MM.1S (cell line): Measurements from ENCODE around the gene STC2.

ENCODE experiments used
- DNase-seq: peaks from one replicate; pipeline ENCODE4 v3.0.0-alpha.2; 2015
- H2AFZ ChIP-seq: fragments of 300-600 bp; sonication (generic); 2 replicates; pipeline ENCODE4 v1.6.0; 2016; ENCODE audit warnings: antibody characterized with exemption, low read length
- H3F3A ChIP-seq: fragments of 300-600 bp; sonication (generic); 2 replicates; pipeline ENCODE4 v1.6.1; 2016; ENCODE audit warnings: mild to moderate bottlenecking, antibody characterized with exemption, low read length, moderate library complexity, mixed read lengths; ENCODE audit not compliant: insufficient read depth
- H3K27ac ChIP-seq: fragments of 300-600 bp; sonication (generic); 2 replicates; pipeline ENCODE4 v1.5.1; 2016; ENCODE audit warnings: mild to moderate bottlenecking, low read length
- H3K27me3 ChIP-seq: fragments of 300-600 bp; sonication (generic); replicated peaks from 2 replicates; pipeline ENCODE4 v1.6.0; 2016; ENCODE audit warnings: low read length; ENCODE audit not compliant: insufficient read depth
- H3K36me3 ChIP-seq: fragments of 300-600 bp; sonication (generic); replicated peaks from 2 replicates; pipeline ENCODE4 v1.6.1; 2016; ENCODE audit warnings: mild to moderate bottlenecking, low read length, mixed read lengths; ENCODE audit not compliant: insufficient read depth
- H3K4me1 ChIP-seq: fragments of 300-600 bp; sonication (generic); 2 replicates; pipeline ENCODE4 v1.6.1; 2016; ENCODE audit warnings: low read length, mixed read lengths
- H3K4me2 ChIP-seq: fragments of 300-600 bp; sonication (generic); 2 replicates; pipeline ENCODE4 v1.6.0; 2016; ENCODE audit warnings: low read depth, low read length
- H3K4me3 ChIP-seq: fragments of 300-600 bp; sonication (generic); 2 replicates; pipeline ENCODE4 v1.5.1; 2016; ENCODE audit warnings: low read length, mixed read lengths
- H3K79me2 ChIP-seq: fragments of 300-600 bp; sonication (generic); 2 replicates; pipeline ENCODE4 v1.6.1; 2016; ENCODE audit warnings: mixed run types, low read length, mixed read lengths
- H3K9ac ChIP-seq: fragments of 300-600 bp; sonication (generic); 2 replicates; pipeline ENCODE4 v1.6.1; 2016; ENCODE audit warnings: low read length, mixed read lengths
- H3K9me2 ChIP-seq: fragments of 300-600 bp; sonication (generic); replicated peaks from 2 replicates; pipeline ENCODE4 v1.6.1; 2016; ENCODE audit warnings: mild to moderate bottlenecking, low read length, mixed read lengths; ENCODE audit not compliant: insufficient read depth
- H3K9me3 ChIP-seq: fragments of 300-600 bp; sonication (generic); replicated peaks from 2 replicates; pipeline ENCODE4 v1.6.1; 2016; ENCODE audit warnings: mild to moderate bottlenecking, low read length, mixed read lengths; ENCODE audit not compliant: insufficient read depth
- H4K20me1 ChIP-seq: fragments of 300-600 bp; sonication (generic); 2 replicates; pipeline ENCODE4 v1.6.1; 2016; ENCODE audit warnings: mild to moderate bottlenecking, low read length, moderate library complexity, mixed read lengths; ENCODE audit not compliant: insufficient read depth
- CTCF ChIP-seq: fragments of 300-600 bp; sonication (generic); IDR thresholded peaks from 2 replicates; pipeline ENCODE4 v1.5.1; 2016; ENCODE audit warnings: antibody characterized with exemption, low read length, mixed read lengths
- EZH2 ChIP-seq: fragments of 300-600 bp; sonication (generic); optimal IDR thresholded peaks from 2 replicates; pipeline ENCODE3; 2017; ENCODE audit warnings: low read depth, mild to moderate bottlenecking, antibody characterized with exemption, low read length, mixed read lengths
- EZH2phosphoT487 ChIP-seq: fragments of 300-600 bp; sonication (generic); IDR thresholded peaks from 2 replicates; pipeline ENCODE4 v1.6.1; 2018; ENCODE audit warnings: antibody characterized with exemption, low read length

The STC2 gene

GRCh38 chr5:173330338-173331206 is 2.4 kb upstream of the STC2 start:
- H3F3A ChIP-seq: no peaks in the 10 kb centered on the region
- TF ChIP-seq CTCF (no peak), EZH2phosphoT487 (no peak), EZH2 (no peak)
- no peak overlapping the region for H3K9ac ChIP-seq
- no peak overlapping the region for H3K27ac ChIP-seq
- H3K4me1 ChIP-seq: no peaks in the 10 kb centered on the region
- no peak for DNase-seq
- no peaks in the 10 kb centered on the region for H3K36me3 ChIP-seq
- H3K9me3 ChIP-seq: no peaks in the 10 kb centered on the region
- H3K4me2 ChIP-seq: no peak overlapping the region
- no peak overlapping the region for H3K4me3 ChIP-seq
- H4K20me1 ChIP-seq: no peaks in the 10 kb centered on the region
- no peaks in the 10 kb centered on the region for H3K79me2 ChIP-seq
- H3K9me2 ChIP-seq: no peaks in the 10 kb centered on the region
- peaks cover 38% of the 10 kb centered on the region for H3K27me3 ChIP-seq
- H2AFZ ChIP-seq: no peak overlapping the region

- DNase-seq: no peak
- TF ChIP-seq EZH2: no peak
- Histone ChIP-seq H2AFZ (no peak overlapping the region), H3K9ac (no peak overlapping the region), H3K9me3 (no peaks in the 10 kb centered on the region), H3K36me3 (no peaks in the 10 kb centered on the region), H3K27me3 (peaks cover 47% of the 10 kb centered on the region), H3K9me2 (no peaks in the 10 kb centered on the region), H3K4me3 (no peak overlapping the region; the same call in 1 of the 2 replicates), H3K27ac (no peak overlapping the region), H3K4me1 (0 out of 2 replicates have a peak, but pooled peaks cover 2% of the 10 kb centered on the region), H4K20me1 (no peaks in the 10 kb centered on the region), H3K4me2 (peak overlapping the region; percentile 62; the same call in 1 of the 2 replicates), H3K79me2 (no peaks in the 10 kb centered on the region), H3F3A (no peaks in the 10 kb centered on the region)
Measured at GRCh38 chr5:173329491-173330337, 1.5 kb upstream of the STC2 start.

- DNase-seq: no peak
- TF ChIP-seq CTCF: no peak
- TF ChIP-seq EZH2phosphoT487: no peak
- TF ChIP-seq EZH2: no peak
- H2AFZ ChIP-seq: peak overlapping the region; percentile 29; the same call in 1 of the 2 replicates
- no peaks in the 10 kb centered on the region for H3F3A ChIP-seq
- no peaks in the 10 kb centered on the region for H4K20me1 ChIP-seq
- no peaks in the 10 kb centered on the region for H3K36me3 ChIP-seq
- H3K79me2 ChIP-seq: no peaks in the 10 kb centered on the region
- 0 out of 2 replicates have a peak, but pooled peaks cover 7% of the 10 kb centered on the region for H3K4me1 ChIP-seq
- H3K27ac ChIP-seq: no peak overlapping the region
- H3K9me2 ChIP-seq: no peaks in the 10 kb centered on the region
- H3K4me2 ChIP-seq: peak overlapping the region; percentile 62; the same call in 1 of the 2 replicates
- no peaks in the 10 kb centered on the region for H3K9me3 ChIP-seq
- H3K9ac ChIP-seq: no peak overlapping the region
- H3K4me3 ChIP-seq: peak overlapping the region; percentile 35
- H3K27me3 ChIP-seq: peaks cover 51% of the 10 kb centered on the region
Measured at GRCh38 chr5:173328844-173329490, 753 bp upstream of the STC2 start.
